ENCODE measurements around the gene NHLH2.

- TF ChIP-seq CTCF (IDR thresholded peaks at IDR 0.05; ENCODE audit: borderline replicate concordance, extremely low read depth, low read length, poor library complexity, severe bottlenecking) (no peak), EZH2 (IDR thresholded peaks at IDR 0.05; ENCODE audit: borderline replicate concordance, low read depth, low read length, severe bottlenecking) (no peak)
These were observed 11.8 kb downstream of the NHLH2 start for GRCh38 chr1:115829023-115829674.
